Fibroblast of the aortic adventitia (primary cell): ENCODE measurements around the gene KRT81. TPM values are rescaled to one million over a fixed set of nuclear protein-coding genes. Genes with fewer than 3 reads are reported as not detected.

Experiments used
- DNase-seq: peaks from one replicate; pipeline ENCODE4 v3.0.0-alpha.2; 2010; ENCODE audit warnings: low read depth
- H3K4me3 ChIP-seq: 2 replicates; pipeline ENCODE4 v1.5.1; 2011; ENCODE audit warnings: low read depth, mild to moderate bottlenecking, control low read depth, low read length, moderate library complexity
- total RNA-seq: library from RNA; depleted of rRNA; stranded (reverse); fragments of >200 nt; gene quantifications from 2 replicates; pipeline ENCODE4 v1.2.3, GENCODE V29; 2012; ENCODE audit warnings: low replicate concordance
- TF ChIP-seq, protein P1 (sequence below): IDR thresholded peaks from 2 replicates; pipeline ENCODE4 v1.5.1; 2011; ENCODE audit warnings: mild to moderate bottlenecking, low read length, control low read depth, inconsistent platforms; ENCODE audit not compliant: insufficient read depth

Gene KRT81
- total RNA-seq, 1 donor, result not detected

DNA sequence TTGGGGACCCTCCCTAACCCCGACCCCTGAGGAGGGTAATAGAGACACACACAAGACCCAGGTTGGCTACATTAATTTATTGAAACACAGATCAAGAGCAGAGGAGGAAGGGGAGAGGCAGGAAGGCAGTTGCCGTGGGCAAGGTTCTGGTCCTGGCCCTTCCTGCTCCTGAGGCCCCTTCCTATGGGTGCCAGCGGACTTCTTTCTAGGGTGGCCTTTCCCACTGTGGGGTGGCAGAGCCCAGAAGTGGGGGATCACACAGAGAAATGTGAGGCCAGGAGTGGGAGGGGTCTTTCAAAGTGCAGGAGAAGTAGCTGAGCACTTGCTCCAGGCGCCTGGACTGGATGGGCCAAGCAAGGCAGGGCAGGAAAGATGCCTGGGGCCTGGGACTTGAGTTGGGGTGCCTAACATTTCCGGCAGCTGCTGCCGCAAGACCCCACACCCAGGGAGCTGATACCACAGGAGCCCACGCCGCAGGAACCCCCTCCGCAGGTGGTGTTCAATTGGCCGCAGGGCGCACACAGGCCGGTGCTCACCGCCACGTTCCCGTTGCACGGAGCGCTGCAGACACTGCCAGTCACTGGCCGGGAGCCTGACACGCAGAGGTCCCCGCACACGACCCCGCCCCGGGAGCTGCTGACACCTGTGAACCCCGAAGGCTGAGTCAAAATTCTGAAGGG is 5.3 kb downstream of the KRT81 start:
- TF ChIP-seq, protein P1, sequence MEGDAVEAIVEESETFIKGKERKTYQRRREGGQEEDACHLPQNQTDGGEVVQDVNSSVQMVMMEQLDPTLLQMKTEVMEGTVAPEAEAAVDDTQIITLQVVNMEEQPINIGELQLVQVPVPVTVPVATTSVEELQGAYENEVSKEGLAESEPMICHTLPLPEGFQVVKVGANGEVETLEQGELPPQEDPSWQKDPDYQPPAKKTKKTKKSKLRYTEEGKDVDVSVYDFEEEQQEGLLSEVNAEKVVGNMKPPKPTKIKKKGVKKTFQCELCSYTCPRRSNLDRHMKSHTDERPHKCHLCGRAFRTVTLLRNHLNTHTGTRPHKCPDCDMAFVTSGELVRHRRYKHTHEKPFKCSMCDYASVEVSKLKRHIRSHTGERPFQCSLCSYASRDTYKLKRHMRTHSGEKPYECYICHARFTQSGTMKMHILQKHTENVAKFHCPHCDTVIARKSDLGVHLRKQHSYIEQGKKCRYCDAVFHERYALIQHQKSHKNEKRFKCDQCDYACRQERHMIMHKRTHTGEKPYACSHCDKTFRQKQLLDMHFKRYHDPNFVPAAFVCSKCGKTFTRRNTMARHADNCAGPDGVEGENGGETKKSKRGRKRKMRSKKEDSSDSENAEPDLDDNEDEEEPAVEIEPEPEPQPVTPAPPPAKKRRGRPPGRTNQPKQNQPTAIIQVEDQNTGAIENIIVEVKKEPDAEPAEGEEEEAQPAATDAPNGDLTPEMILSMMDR, result no peak
- DNase-seq, result no peak
- no peak overlapping the region for H3K4me3 ChIP-seq

DNA sequence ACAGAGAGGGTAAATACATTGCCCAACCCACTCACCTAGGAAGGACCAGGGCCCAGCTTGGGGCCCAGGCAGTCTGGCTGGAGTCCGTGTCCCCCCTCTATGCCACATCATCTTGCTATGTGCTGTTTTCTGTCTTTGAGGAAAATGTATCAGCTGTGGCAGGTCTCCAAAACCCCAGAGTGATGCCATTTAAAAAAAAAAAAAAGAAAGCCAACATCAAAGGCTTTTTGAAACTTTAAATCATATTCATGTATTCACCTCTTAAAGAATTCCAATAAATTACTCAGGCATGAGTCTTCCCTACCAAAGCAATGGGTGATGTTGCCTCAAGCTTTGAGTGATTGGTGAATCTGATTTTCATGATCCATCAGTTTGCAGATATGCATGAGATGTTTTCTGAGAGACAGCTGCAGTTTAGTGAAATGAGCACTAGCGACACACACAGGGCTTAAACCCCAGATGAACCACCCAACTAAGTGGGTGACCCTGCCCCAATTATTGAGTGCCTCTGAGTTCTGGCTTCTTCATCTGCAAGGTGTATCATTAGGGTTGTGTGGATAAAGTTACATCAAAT is 6.1 kb downstream of the KRT81 start:
- no peak overlapping the region for H3K4me3 ChIP-seq
- TF ChIP-seq, protein P1, result no peak
- peak; percentile 51 for DNase-seq

DNA sequence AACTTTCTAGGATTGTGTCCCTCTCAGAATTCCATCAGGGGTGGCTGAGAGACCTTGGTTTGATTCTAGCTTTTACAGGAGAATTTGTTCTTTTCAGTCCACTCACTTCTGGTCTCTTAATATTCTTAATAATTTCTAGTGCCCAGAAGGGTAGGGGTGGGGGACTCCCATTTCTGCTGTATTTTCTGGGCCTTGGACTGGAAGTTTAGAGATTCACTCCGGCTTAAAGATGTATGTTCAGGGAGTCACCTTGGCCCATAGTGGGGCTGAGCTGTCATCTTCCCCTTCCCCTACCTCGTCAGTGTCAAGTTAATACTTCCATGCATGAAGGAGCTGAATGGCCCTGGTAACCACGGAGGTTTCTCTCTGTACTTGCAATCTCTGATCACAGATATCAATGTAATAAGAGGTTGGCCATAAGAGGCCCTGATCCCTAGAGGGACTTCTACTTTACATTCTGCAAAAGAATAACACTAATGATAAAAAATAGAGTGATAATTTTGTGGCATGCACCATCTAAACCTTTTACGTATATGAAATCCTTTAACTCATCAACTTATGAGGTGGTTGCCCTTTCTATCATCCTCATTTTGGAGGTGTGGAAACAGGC is 6.7 kb downstream of the KRT81 start:
- TF ChIP-seq, protein P1, result no peak
- no peak for DNase-seq
- H3K4me3 ChIP-seq, result no peak overlapping the region

DNA sequence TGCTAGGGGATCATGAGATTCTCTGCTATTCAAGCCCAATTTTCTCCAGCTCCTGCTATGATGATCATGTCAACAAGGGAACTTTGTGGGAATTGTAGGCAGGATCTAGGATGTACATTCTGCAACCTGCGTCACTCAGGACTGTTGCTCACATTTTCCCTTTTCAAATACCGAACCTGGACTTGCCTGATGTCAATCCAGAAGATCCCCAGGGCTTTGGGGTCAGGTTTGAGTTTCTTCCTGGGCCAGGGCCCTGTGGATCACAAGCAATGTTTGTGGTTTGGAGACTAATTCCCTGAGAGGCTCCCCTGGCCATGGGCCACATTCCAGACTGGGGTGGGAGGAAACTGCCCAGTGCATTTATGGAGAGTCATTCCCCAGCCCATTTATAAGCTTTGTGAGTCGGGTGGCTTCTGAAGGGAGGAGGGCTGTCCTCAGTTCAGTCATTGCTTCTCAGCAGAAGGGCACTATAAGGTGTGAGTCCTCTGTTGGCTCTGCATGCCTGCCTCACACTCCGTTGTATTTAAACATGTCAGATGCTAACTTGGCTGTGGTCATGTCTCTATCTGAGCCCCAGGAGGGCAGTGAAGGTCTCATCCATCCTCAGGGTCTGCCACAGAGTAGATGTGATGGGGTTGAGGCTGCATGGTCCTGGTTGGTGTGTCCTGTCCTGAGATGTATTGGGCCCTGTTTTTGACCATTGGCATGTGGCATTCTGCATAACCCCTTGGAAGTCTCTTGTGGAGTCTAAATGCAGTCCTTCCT is 10.4 kb downstream of the KRT81 start:
- peak; percentile 100 for DNase-seq
- TF ChIP-seq, protein P1, result no peak
- H3K4me3 ChIP-seq, result no peak overlapping the region

DNA sequence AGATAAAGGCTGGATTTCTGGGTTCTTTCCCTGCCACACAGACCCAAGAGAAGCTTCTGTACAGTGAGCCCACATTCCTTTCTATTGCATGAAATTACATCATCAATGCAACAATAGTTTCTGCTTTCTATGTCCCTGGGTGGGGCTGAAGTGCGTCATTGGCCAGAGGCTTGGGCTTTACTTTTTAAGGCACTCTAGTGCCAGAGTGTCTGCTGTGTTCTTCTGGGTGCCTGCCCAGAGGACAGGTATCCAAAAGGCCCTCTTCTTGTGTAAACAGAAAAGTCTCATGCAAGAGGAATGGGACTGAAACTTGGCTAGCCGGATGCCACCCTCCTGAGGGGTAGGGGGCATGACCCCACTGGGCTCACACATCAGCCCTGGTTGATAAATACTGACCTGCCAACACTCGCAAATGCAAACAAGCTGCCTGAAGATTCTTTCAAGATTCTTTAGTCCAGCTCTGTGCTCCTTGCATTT is 11.0 kb downstream of the KRT81 start:
- peak; percentile 100 for DNase-seq
- TF ChIP-seq, protein P1, result no peak
- no peak overlapping the region for H3K4me3 ChIP-seq

DNA sequence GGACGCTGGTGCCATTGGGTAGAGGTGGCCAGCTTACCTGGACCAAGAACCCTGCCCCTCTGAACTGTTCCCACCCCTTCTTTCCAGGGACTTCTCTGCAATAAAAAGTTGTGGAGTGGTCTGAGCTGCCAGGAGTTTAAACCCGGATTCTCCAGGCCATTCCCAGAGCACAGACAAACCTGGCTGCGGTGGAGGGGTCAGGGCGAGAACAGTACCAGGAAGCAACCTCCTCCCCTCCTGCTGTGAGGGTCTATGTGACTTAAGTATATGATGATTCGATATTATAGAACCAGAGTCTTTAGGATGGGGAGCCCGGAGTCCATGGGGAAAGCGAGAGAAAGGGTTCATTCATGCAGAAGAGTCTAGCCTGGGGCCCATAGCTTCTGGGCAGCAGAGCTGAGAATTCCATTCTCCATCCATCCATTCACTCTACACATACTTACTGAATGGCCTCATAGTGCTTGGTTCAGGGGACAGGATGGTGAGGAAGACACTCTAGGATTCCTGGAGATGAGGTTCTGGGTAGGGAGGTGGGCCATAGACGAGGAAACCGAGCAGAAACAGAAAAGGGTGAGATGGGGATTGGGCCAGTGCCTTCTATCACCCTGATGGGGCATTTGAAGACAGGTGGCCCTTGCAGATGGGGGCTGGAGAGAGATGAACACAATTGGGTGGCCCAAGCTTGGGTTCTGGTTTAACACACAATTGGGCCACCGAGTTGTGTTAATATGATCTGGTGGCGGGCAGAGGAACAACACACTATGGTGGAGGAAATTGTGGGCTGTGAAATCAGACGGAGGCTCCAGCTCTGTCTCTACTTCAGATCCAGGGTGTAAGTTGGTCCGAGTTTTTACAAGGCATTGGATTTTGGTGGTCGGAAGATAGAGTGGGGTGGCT is 11.7 kb downstream of the KRT81 start:
- TF ChIP-seq, protein P1, result peak; percentile 1
- DNase-seq, result no peak
- no peak overlapping the region for H3K4me3 ChIP-seq
